IPS DF 19.7 (cell line): ENCODE results near the gene DLGAP1.

Source experiments
- DNase-seq: peaks from one replicate; pipeline ENCODE4 v3.0.0-alpha.2; 2013; ENCODE audit warnings: low read depth, low spot score

Gene DLGAP1

GRCh38 chr18:3935305-3935704 is 519.8 kb downstream of the DLGAP1 start:
- no peak for DNase-seq

GRCh38 chr18:3932276-3932675 is 522.8 kb downstream of the DLGAP1 start:
- DNase-seq: no peak

GRCh38 chr18:3931542-3932112 is 523.5 kb downstream of the DLGAP1 start:
- DNase-seq: no peak

GRCh38 chr18:3931013-3931315 is 524.1 kb downstream of the DLGAP1 start:
- DNase-seq: no peak

- no peak for DNase-seq
Measured at GRCh38 chr18:3930126-3931012, 524.7 kb downstream of the DLGAP1 start.

GRCh38 chr18:3924455-3924854 is 530.7 kb downstream of the DLGAP1 start:
- no peak for DNase-seq

- no peak for DNase-seq
Measured at GRCh38 chr18:3923750-3924149, 531.4 kb downstream of the DLGAP1 start.

- DNase-seq: no peak
Measured at GRCh38 chr18:3921826-3922225, 533.3 kb downstream of the DLGAP1 start.

GRCh38 chr18:3920832-3921231 is 534.3 kb downstream of the DLGAP1 start:
- no peak for DNase-seq

GRCh38 chr18:3919396-3920061 is 535.6 kb downstream of the DLGAP1 start:
- no peak for DNase-seq

- no peak for DNase-seq
Measured at GRCh38 chr18:3916082-3916481, 539.0 kb downstream of the DLGAP1 start.

GRCh38 chr18:3914833-3915610 is 540.1 kb downstream of the DLGAP1 start:
- no peak for DNase-seq

- DNase-seq: no peak
Measured at GRCh38 chr18:3914109-3914508, 541.0 kb downstream of the DLGAP1 start.

- no peak for DNase-seq
Measured at GRCh38 chr18:3912705-3913104, 542.4 kb downstream of the DLGAP1 start.

GRCh38 chr18:3911413-3911812 is 543.7 kb downstream of the DLGAP1 start:
- no peak for DNase-seq

- no peak for DNase-seq
Measured at GRCh38 chr18:3910512-3910911, 544.6 kb downstream of the DLGAP1 start.

- DNase-seq: no peak
Measured at GRCh38 chr18:3907955-3908354, 547.2 kb downstream of the DLGAP1 start.

- no peak for DNase-seq
Measured at GRCh38 chr18:3906116-3906750, 548.9 kb downstream of the DLGAP1 start.

GRCh38 chr18:3903337-3903736 is 551.8 kb downstream of the DLGAP1 start:
- DNase-seq: no peak

GRCh38 chr18:3902676-3903075 is 552.4 kb downstream of the DLGAP1 start:
- no peak for DNase-seq

- DNase-seq: no peak
Measured at GRCh38 chr18:3901811-3902210, 553.3 kb downstream of the DLGAP1 start.

- no peak for DNase-seq
Measured at GRCh38 chr18:3901042-3901441, 554.1 kb downstream of the DLGAP1 start.
